ENCODE measurements around the gene OR2S2. TPM values are rescaled to one million over a fixed set of nuclear protein-coding genes. Genes with fewer than 3 reads are reported as not detected.

Gene OR2S2
- total and polyA plus RNA-seq, 2 of the 8 experiments (the other 6 are each of a cell fraction or from before 2014, with no cell fraction given): not detected

DNA sequence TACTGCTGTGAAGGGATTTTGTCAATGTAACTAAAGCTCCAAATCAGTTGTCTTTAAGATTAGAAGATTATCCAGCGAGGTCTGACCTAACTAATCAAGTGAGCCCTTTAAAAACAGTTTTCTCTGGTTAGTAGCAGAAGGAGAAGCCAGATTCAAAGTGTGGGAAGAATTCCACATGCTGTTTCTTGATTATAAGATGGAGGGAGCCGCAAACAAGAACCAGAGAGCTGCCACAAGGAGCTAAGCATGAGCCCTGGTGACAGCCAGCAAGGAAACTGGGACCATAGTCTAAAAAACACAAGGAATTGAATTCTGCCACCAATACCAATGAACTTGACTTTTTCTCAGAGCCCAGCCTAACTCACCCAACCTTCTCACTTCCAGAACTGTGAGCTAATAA is 37.0 kb upstream of the OR2S2 start:
- H4K20me1 ChIP-seq (replicated peaks in 1 of 2; ENCODE audit: control insufficient read depth in 1 of 2, insufficient read depth in 2 of 2, low read length in 2 of 2): no peaks in the 10 kb centered on the region
- TF ChIP-seq KDM4A (IDR thresholded peaks at IDR 0.05; ENCODE audit: low read depth, low read length, severe bottlenecking) (no peak), POLR2AphosphoS5 (IDR thresholded peaks at IDR 0.05; ENCODE audit: low read depth, low read length) (no peak), JUN (IDR thresholded peaks at IDR 0.05; ENCODE audit: low read depth, low read length) (no peak), CBX5 (IDR thresholded peaks at IDR 0.05; ENCODE audit: low read depth, low read length) (no peak), RAD21 (IDR thresholded peaks at IDR 0.05 in 1 of 2, conservative IDR thresholded peaks at IDR 0.05 in 1 of 2; ENCODE audit: low read depth in 2 of 2, low read length in 2 of 2) (no peak), BCL11A (IDR thresholded peaks at IDR 0.05; ENCODE audit: low read depth in 2 of 2, low read length in 2 of 2) (no peak), SP1 (IDR thresholded peaks at IDR 0.05; ENCODE audit: low read depth, low read length) (no peak), KDM5A (IDR thresholded peaks at IDR 0.05; ENCODE audit: low read length) (no peak), TBP (IDR thresholded peaks at IDR 0.05; ENCODE audit: low read depth, low read length) (no peak), SIX5 (IDR thresholded peaks at IDR 0.05; ENCODE audit: low read depth, low read length) (no peak), RXRA (IDR thresholded peaks at IDR 0.05; ENCODE audit: insufficient read depth, low read depth, low read length) (no peak), NRF1 (IDR thresholded peaks at IDR 0.05; ENCODE audit: low read depth, low read length) (no peak)

More for the DNA sequence above, 37.0 kb upstream of the OR2S2 start:
- CTCF ChIA-PET (ENCODE audit: partially characterized antibody): interaction anchor here (1.3 to 2.2 kb wide), 7 partner anchors 10 to 92 kb away, joined by 3 to 18 read pairs (median 5); no protein-coding TSS in a partner anchor
- H3K36me3 ChIP-seq (ENCODE audit: control insufficient read depth in 2 of 4, insufficient read depth in 4 of 4, low read length in 3 of 4): no peaks in the 10 kb centered on the region
- no peak overlapping the region for H2BK20ac ChIP-seq (ENCODE audit: low read length)
- H2BK5ac ChIP-seq (ENCODE audit: low read depth, low read length): no peak overlapping the region
- no peak overlapping the region for H4K91ac ChIP-seq (replicated peaks; ENCODE audit: insufficient read length, low read length)
- no peak overlapping the region for H3K9ac ChIP-seq (replicated peaks in 1 of 4; ENCODE audit: extremely low read depth in 1 of 4, low read depth in 3 of 4, low read length in 3 of 4)
- no peak overlapping the region for H3K14ac ChIP-seq (ENCODE audit: insufficient read length)
- H3K27me3 ChIP-seq (replicated peaks in 1 of 4; ENCODE audit: control insufficient read depth in 3 of 4, extremely low read depth in 1 of 4, insufficient read depth in 3 of 4, low read length in 3 of 4): no peaks in the 10 kb centered on the region
- no peaks in the 10 kb centered on the region; the same call in 1 of the 2 replicates for H3K23me2 ChIP-seq (ENCODE audit: low read depth, low read length)
- H4K8ac ChIP-seq (ENCODE audit: extremely low read depth, insufficient read depth, low read length): no peak overlapping the region
- no peak overlapping the region for H3K18ac ChIP-seq (ENCODE audit: extremely low read depth, low read length)
- no peak overlapping the region for H2BK15ac ChIP-seq (ENCODE audit: low read length)
- H3K23ac ChIP-seq (ENCODE audit: insufficient read length): no peak overlapping the region
- 84% methylated on average over 2 of the region's 2 CpGs; no CpG with 5 or more reads in 1 of the 2 experiments for WGBS, 2 experiments (ENCODE audit: extremely low coverage in 1 of 2, insufficient coverage in 1 of 2, insufficient read length in 1 of 2, insufficient replicate concordance in 2 of 2, low coverage in 1 of 2, low lambda C conversion rate in 2 of 2, missing lambda C conversion rate in 1 of 2)
- H2BK120ac ChIP-seq (replicated peaks; ENCODE audit: low read depth, low read length): no peak overlapping the region
- H3K27ac ChIP-seq (ENCODE audit: low read depth, low read length): no peak overlapping the region
- peaks cover 4 to 7% of the 10 kb centered on the region in 2 experiments; a peak in 3 of 4 replicates for H3K9me3 ChIP-seq (ENCODE audit: insufficient read depth in 2 of 2, low read depth in 1 of 2, low read length in 1 of 2)
- no peak overlapping the region for H3K4me2 ChIP-seq (ENCODE audit: insufficient read depth in 1 of 2, low read depth in 2 of 2, low read length in 2 of 2)
- no peak for DNase-seq (ENCODE audit: low read depth in 1 of 2, low spot score in 2 of 2)
- H3K4me3 ChIP-seq (ENCODE audit: extremely low read depth in 1 of 4, insufficient read depth in 2 of 4, low read depth in 3 of 4, low read length in 4 of 4): no peak overlapping the region
- no peak overlapping the region for H2BK12ac ChIP-seq (ENCODE audit: low read depth, low read length)
- H2AFZ ChIP-seq (ENCODE audit: low read length): no peak overlapping the region
- H4K5ac ChIP-seq (ENCODE audit: insufficient read length, low read depth, low read length): no peak overlapping the region
- no peak overlapping the region for H3K4ac ChIP-seq (replicated peaks; ENCODE audit: insufficient read length, low read depth, low read length)
- POLR2A ChIA-PET (ENCODE audit: partially characterized antibody): no interaction called here
- H3K79me2 ChIP-seq (ENCODE audit: control insufficient read depth in 1 of 2, insufficient read depth in 2 of 2, low read length in 2 of 2): no peaks in the 10 kb centered on the region
- no peak overlapping the region for H2AK5ac ChIP-seq (ENCODE audit: low read depth, low read length)
- no peak for FAIRE-seq
- no peaks in the 10 kb centered on the region for H3K79me1 ChIP-seq (ENCODE audit: low read depth, low read length)
- H3K56ac ChIP-seq (replicated peaks; ENCODE audit: insufficient read length, low read depth, low read length): no peak overlapping the region
- peaks cover 0 to 4% (median 0%) of the 10 kb centered on the region in 4 experiments; a peak in 1 of 7 replicates for H3K4me1 ChIP-seq (replicated peaks in 1 of 4; ENCODE audit: control insufficient read depth in 3 of 4, insufficient read depth in 4 of 4, low read length in 3 of 4)

All from H1 (cell line).